ENCODE measurements around the gene PIK3CD.

PIK3CD gene

DNA sequence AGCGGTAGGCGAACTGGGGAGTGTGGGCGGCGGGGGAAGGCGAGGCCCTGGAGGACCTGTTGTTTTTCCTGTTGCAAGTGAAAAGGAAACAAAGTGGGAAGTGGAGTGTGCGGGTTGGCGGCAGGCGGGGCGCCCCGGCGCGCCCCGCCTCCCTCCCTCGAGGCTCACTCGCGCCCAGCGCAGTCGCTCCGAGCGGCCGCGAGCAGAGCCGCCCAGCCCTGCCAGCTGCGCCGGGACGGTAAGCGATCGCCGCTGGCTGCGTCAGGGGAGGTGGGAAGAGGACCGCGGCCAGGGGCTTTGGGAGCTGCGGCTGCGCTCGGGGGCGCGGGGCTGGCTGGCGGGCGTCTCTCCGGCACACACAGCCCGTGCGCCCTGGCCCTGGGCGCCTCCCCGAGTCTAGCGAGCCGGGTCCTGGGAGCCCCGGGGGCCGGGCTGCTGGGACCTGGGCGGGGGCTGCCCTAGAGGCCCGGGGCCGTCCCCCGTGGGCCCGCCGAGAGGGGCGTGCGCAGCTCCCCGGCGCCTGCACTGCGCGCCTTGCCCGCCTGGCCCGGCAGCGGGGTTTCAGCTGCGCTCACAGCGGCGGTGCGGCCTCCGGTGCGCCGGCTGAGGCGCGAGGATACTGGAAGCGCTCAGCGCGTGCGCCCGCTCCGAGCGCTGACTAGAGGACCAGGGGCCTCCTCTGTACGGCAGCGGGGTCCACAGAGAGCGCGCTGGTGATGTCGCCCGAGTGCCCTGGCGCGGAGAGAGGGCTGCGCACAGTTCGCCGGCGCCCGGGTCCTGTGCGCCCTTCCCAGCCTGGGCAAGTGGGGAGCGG is at the start of gene PIK3CD:
TSS of gene PIK3CD (plus strand) at position 167 of the 814 bp plus-strand sequence. CDS start 58,725 bp downstream, outside the sequence.
- no peak for DNase-seq

DNA sequence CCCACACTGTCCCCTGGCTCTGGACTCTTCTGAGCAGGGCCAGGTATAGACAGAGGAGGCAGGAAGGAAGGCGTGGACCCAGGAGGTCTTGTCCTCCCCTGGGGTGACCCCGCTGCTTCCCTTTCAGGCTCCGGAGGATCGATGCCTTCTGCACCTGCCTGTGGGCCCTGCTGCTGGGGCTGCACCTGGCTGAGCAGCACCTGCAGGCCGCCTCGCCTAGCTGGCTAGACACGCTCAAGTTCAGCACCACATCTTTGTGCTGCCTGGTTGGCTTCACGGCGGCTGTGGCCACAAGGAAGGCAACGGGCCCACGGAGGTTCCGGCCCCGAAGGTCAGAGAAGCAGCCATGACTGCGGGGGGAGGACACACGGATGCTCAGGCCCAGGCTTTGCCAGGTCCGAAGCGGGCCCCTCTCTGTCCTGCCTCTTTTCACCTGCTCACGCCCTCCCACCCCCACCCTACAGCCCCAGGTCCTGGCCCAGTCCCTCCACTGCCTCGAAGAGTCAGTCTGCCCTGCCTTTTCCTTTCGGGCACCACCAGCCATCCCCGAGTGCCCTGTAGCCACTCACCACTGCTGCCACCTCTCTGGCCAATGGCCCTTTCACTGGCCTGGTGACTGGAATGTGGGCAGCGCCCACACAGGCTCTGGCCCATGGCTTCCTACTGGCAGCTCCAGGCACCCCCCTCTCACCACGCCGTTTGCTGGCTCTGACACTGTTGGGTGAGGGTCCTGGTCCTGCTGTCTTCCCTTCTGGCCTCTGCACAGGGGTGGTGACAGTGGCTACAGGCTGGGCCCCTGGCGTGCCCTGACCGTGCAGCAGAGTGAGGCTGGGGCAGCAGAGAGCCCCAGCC is 49.4 kb upstream of the PIK3CD start:
- no peak for DNase-seq

DNA sequence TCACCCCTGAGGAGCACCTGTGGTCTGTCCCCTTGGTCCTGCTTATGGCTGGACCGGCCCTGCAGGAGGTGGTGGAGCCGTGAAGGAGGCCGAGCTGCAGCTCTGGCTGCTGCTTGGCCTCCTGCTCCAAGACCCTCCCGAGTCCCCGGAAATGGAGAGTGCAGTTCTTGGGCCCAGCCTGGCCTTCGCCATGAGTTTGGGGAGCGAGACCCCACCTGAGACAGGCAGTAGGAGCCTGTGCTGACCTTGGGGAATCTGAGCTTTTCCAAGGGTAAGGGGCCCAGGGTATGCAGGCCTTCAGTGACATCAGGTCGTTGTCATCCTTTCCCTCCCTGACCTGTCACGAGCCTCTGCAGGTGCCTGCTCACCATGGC is 48.8 kb upstream of the PIK3CD start:
- no peak for DNase-seq

DNA sequence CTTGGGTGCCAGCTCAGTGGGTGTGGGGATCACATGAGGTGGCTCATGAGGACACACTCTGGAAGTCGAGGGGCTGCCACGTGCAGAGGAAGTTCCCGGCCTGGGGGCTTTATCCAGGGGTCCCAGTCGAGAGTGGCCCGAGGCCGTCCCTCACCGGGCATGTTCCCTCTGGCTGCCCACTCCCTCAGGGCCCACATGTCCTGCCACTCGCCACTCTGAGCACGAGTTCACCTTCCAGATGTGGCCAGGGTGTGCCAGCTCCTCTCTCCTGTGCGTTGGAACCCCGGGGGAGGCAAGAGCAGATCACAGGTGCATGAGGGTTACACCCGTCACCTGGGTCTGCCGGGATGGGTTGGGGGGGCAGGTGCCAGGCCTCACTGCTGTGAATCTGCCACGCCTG is 48.2 kb upstream of the PIK3CD start:
- DNase-seq: no peak

DNA sequence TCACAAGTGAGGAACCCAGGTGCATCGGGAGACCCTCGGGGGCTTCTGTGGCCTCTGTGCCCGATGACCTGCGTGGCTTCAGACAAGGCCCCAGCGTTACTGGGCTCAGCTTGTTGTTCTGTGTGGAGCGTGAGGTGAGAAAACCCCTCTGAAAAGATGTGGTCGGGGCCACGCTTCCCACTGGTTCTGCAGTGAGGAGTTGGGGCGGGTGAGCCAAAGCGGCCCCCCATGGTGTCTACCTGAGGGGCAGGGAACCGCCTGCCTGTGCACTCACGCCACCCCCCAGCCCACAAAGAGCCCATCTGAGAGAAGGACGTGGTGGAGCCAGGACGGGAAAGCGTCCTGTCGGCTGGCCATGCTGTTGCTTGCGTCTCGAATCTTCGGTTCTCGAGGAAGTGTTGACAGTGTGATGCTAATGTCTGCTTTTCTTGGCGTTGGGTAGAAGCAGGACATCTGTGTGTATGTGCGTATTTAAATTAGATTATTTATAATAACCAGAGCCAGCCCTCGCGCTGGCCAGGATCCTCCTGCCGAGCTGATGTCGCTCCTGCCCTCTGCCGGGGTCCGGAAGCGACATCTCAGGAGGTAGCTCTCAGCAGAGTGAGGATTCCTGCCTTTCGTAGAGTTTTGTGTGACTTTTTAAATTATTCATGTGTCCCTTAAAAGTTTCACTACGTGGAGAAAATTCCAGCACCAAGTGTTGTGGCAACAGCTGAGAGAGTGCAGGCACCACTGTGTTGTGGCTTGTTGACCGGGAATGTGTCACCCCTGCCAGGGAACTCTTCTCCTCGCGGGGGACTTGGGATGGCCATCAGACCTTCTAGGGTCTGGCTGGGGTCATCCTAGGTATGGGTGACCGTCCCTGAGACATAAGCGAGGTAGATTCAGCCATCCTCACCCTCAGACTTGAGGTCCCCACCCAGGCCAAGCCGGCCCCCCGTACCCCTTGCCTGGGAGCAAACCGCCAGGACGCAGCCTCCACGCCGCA is 47.5 kb upstream of the PIK3CD start:
- no peak for DNase-seq

DNA sequence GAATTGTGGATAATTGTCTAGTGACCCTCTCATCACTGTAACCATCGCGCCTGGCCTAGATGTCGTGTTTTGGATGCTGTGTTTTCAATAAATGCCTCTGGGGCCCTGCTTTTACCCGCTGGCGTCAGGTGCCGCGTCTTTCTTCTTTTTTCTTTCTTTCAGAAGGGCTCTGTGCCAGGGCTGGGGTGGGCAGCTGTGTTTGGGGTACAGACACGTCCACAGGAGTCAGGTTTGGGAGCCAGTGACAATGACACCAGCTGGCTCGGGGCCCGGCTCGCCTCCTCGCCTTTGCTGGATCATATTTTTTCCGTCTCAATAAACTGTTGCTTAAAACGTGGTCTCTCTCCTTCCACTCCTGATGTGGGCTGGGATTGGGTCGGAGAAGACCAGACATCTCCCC is 46.7 kb upstream of the PIK3CD start:
- DNase-seq: no peak

DNA sequence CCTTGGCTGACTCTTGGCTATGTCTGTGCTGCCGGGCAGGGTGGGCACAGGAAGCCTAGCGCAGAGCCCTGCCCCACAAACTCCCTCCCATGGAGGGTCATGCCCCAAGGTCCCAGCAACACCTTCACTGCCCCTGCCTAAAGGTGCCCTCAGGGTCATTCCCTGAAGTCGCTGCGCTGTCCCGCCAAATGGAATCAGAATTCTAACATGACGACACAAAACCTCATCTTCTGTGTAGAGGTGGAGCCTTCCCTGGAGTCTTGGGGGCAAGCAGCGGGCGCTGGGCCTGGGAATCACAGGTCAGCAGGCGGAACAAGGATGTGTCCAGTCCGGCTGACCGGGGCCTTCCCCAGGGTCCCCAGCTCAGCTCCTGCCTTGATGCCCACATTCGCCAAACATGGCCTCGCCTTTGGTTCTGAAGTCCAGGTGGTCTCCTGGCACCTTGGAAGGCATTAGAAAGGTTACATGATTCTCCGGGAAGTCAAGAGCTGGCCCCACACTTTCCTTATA is 45.5 kb upstream of the PIK3CD start:
- no peak for DNase-seq

DNA sequence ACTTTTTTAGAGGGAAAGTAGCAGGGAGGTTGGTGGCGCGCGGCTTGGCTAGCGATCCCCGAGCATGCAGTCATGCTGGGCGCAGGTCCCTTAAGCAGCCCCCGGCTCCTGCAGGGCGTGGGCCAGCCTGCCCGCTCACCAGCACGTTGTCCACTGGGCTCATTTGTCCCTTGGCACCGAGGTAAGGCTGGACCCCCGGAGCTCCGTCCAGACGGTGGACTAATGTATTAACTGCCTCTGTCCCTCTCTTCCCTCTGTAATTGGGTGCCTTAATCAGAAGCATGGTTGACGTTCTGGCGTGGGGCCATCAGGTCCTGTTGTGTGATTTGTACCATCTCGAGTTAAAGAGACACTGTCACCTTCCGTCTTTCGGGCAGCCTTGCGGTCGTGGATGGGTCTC is 45.1 kb upstream of the PIK3CD start:
- DNase-seq: no peak

DNA sequence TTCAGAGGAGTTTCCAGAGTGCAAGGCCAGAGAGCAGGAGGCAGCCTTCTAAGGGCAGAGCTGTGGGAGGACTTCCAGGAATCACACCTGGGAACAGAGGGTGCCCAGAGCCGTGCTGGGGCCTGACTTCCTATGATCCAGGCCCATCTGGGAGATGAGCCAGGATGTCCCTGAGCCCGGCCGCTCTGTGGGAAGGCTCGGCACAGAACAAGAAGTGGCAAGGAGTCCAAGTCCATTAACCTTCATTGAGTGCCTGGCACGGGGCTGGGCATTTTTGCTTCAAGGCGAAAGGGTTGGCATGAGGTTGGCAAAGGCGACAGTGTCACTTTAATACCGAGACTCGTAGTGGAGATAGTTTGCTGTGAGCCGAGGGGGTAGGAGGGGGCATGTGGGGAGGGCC is 44.6 kb upstream of the PIK3CD start:
- no peak for DNase-seq

DNA sequence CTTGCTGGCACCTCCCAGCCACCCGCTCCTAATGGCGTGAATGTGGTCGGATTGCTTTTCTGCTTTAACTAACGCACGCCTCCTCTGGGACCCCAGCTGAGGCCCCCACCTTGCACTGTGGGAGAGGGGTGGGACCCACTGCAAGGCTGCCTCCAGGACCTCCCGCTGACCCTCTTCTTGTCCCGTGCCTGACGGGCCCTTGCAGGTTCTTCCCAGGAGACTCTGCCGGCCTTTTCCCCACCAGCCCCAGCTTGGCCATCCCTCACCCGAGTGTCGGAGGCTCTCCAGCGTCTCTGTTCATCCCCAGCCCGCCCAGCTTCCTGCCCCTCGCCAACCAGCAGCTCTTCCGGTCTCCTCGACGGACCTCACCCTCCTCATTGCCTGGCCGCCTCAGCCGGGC is 44.2 kb upstream of the PIK3CD start:
- no peak for DNase-seq

DNA sequence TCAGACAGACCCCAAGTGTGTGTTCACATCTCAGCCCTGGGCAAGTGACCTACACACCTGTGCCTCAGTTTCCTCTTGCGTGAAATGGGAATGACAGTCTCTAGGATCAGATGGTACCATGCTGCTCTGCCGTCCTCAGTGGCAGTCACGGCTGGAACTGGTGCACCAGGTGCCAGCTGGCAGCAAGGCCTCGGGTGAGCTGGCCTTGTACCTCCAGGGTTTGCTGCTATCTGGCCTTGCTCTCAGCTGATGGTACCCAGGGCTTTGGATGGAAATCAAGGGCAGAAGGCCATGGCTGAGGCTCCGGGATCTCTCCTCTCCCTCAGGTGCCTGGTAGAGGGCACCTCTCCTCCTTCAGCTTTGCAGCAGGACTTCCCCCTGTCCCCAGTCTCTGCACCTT is 41.5 kb upstream of the PIK3CD start:
- no peak for DNase-seq

DNA sequence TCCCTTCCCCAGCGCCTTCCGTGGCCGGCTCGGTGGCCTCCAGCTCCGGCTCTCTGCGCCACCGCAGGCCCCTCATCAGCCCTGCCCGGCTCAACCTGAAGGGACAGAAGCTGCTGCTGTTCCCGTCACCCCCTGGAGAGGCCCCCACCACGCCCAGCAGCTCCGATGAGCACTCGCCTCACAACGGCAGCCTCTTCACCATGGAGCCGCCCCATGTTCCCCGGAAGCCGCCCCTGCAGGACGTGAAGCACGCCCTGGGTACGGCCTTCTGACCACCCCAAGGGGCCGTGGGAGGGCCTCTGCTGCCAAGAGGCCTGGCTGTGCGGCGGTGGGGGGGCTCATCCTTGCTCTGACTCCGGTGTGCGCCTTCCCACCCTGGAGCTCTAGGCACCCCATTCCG is 41.0 kb upstream of the PIK3CD start:
- DNase-seq: no peak

DNA sequence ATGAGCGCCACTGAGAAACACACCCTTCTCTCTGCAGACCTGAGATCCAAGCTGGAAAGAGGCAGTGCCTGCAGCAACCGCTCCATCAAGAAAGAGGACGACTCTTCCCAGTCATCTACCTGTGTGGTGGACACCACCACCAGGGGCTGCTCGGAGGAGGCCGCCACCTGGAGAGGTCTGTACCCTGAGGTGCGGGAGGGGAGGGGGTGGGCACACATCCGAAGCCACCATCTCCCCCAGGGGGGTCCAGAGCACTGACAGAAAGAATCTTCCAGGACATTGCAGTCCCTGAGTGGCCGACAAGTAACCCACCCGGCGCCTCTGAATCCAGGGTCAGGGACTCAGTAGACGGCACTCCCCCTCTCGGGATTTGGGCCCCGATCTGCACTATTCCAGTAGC is 39.8 kb upstream of the PIK3CD start:
- no peak for DNase-seq

DNA sequence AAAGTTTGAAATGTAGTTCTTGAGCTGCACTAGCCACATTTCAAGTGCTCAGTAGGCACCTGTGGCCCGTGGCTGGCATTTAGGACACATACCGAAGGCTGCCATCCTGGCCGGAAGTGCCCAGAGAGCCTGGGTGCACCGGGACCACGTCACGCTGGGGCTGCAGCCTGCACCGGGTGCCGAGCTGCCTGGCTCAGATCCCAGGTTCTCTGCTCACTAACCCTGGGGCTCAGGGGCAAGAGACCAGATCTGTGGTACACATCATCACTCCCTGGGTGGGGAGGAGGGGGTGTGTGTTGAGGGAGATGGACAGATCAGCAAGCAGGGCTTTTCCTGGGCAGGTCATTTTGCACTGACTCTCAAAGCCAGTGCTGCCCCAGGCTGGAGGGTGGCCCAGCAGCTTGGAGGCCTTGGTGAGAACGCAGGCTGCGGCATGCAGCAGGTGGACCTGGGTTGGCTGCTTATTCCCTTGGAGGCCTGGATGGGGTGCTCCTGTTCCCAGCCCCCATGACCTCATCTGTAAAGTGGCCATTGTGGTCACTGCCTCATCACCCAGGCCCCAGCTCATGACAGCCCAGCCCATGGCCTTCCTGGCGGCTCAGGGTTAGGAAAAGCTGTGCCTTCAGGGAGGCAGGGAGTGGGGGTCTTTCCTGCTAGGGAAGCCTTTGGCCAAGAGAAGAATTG is 39.2 kb upstream of the PIK3CD start:
- no peak for DNase-seq

DNA sequence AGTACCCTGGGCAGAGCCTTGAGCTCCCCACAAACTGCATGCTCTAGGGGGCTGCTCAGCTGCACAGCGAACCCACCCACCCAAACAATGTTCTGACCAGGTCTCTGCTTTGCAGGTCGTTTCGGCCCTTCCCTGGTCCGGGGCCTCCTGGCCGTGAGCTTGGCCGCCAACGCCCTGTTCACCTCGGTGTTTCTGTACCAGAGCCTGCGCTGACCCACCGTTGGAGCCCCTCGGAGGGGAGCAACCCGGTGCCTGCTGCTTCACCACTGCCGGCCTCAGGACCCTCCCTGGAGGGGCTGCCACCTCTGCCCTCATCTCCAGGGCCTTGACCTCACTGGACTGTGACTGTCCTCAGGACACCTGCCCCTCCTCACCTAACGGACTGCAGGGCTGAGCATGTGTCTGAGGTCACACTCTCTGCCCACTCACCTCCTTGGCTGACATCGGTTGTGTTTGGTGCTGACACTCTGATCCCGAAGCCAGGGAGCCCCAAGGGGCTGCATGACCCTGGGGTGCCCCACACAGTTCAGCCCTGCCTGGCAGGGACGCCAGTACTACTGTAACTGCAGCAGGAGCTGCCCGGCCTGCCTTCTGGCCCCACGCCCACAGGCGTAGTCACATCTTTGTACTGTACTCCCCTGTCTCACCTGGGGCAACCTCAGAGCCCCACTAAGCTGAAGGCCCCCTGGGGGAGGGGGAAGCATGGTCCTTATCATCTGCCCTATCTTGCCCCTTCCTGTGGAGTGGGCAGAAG is 38.5 kb upstream of the PIK3CD start:
- no peak for DNase-seq

DNA sequence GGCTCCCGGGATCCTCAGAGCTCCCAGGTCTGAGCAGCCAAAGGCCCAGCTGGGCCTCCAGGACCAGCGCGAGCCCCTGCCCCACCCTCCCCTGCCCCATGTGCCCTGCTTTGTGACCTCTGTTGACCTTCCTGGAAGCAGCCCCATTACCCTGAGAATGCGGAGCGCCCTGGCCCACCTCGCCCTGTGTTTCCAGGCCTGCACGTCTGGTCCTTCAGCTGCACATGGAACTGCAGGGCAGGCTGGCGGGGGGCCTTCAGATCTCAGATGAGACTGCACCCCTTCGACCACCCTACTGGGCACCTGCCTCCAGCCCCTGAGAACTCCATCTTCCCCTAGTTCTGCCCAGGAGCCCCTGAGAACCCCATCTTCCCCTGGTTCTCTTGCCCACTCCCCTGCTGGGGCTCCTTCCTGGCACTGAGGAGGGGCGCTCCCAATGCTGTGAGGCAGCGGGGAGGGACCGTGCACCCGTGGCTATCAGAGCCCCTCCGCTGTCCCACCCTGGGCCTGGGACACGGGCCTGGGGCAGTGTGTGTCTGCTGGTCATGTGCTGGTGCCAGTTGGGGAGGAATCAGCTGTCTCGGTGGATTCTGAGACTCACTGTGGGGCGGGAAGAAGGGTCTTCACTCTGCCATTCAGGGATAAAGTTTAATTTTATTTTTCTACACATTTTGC is 37.8 kb upstream of the PIK3CD start:
- DNase-seq: no peak

DNA sequence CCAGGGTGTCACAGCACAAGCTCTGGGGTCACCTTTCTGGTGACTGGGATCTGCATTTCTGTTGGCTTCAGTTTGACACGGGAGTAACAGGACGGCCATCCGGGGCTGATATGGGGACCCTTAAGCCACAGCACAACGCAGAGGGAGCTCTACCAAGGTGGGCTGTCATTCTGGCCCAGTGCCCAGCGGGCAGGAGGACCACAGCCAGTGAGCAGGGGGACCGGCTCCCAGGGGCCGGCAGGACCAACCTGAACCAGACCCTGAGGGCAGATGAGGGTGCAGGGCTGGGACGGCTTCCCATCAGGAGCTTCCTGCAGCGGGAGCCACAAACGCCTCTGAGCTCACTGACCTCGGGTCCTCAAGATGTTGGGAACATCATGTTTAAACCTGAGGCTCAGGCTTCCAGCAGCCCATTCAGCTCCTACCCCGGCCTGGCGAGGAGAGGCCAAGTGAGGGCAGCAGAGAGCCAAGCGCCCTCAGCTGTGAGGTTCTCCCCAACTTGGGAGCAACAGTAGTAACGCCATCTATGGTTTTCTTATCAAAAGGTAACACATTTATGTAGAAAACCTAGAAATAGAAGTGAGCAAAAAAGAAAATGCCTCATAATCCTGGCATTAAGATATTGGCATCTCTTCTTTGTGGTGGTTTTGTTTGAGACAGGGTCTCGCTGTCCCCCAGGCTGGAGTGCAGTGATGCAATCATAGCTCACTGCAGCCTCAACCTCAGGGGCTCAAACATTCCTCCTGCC is 36.0 kb upstream of the PIK3CD start:
- no peak for DNase-seq

DNA sequence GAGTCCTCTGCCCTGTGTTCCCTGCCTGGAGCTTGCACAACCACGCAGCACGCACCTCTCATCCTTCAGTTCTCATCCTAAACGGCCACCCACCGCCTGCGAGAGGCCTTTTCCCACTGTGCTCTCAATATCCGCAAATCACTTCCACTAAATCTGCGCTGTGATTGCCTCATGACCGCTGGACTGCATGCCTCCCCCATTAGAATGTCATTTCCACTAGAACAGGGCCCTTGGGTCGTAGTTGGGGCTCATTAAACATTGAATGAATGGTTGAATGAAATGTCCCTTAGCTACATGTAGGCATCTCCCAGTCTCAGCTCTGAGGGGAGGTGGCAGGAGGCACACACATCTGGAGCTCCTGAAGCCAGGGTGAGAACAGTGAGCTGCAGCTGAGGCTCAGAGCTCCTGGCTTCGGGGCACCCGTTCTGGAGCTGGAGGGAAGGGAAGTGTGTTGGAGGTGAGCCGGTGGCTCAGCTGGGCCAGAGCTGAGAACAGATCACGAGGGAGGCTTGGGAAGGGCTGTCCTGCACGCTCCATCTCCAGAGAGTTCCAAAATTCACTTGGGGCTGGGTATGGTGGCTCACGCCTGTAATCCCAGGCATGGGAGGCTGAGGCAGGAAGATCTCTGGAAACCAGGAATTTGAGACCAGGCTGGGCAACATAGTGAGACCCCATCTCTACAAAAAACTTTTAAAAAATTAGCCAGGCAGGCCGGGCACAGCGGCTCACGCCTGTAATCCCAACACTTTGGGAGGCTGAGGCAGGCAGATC is 32.4 kb upstream of the PIK3CD start:
- no peak for DNase-seq

DNA sequence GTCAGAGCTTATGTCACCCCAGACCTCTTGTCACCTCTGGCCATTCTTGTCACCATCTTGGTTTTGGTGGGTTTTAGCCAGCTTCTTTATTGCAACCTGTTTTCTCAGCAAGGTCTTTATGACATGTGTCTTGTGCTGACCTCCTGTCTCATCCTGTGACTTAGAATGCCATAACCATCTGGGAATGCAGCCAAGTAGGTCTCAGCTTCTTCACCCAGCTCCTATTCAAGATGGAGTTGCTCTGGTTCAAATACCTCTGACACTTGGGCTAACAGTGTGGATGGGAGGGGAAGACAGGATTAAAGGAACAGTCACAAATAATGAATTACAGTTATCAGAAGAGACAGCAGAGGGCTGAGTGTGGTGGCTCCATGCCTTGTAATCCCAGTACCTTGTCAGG is 30.5 kb upstream of the PIK3CD start:
- DNase-seq: no peak

Data from NCI-H1417 treated with DMSO at 0.1 percent for 48 hours (cell line).